Measurements from ENCODE around the gene CFAP299. TPM values are rescaled to one million over a fixed set of nuclear protein-coding genes. Genes with fewer than 3 reads are reported as not detected.

CFAP299 gene
- total RNA-seq, 6 experiments from 2014 or later: not detected

- WGBS (ENCODE audit: insufficient coverage, low coverage, low lambda C conversion rate, missing lambda C conversion rate): 52% methylated on average over 6 of the region's 6 CpGs
- intact Hi-C loops (cut with DNase I): no loop called here
- Histone ChIP-seq H3K27me3 (peaks cover 0 to 5% of the 10 kb centered on the region in 2 donors), H3K36me3 (no peaks in the 10 kb centered on the region), H3K4me3 (no peak overlapping the region), H3K4me1 (peaks cover 0 to 9% (median 0%) of the 10 kb centered on the region in 4 donors), H3K9me3 (no peaks in the 10 kb centered on the region), H3K27ac (no peak overlapping the region)
- DNase-seq (no peak), ATAC-seq (no peak)
- TF ChIP-seq POLR2A (IDR thresholded peaks at IDR 0.05) (no peak), CTCF (IDR thresholded peaks at IDR 0.05) (no peak)
Observed at GRCh38 chr4:80614319-80614718, 278.8 kb downstream of the CFAP299 start.

GRCh38 chr4:80615099-80615498 is 279.6 kb downstream of the CFAP299 start:
- 34% methylated on average over 2 of the region's 2 CpGs for WGBS (ENCODE audit: insufficient coverage, low coverage, low lambda C conversion rate, missing lambda C conversion rate)
- Histone ChIP-seq H3K4me3 (no peak overlapping the region), H3K36me3 (no peaks in the 10 kb centered on the region), H3K27me3 (peaks cover 0 to 9% of the 10 kb centered on the region in 2 donors), H3K4me1 (peaks cover 0 to 9% (median 0%) of the 10 kb centered on the region in 4 donors), H3K9me3 (no peaks in the 10 kb centered on the region), H3K27ac (no peak overlapping the region)
- ATAC-seq: peak; percentile 52 to 76 (median 68)
- intact Hi-C loops (cut with DNase I): no loop called here
- no peak for DNase-seq
- no peak for TF ChIP-seq POLR2A (IDR thresholded peaks at IDR 0.05)
- no peak for TF ChIP-seq CTCF (IDR thresholded peaks at IDR 0.05)

- intact Hi-C loops (cut with DNase I): no loop called here
- TF ChIP-seq CTCF (IDR thresholded peaks at IDR 0.05): peak; percentile 31 to 51 (median 40)
- TF ChIP-seq POLR2A (IDR thresholded peaks at IDR 0.05): no peak
Observed at GRCh38 chr4:80619070-80619674, 283.6 kb downstream of the CFAP299 start.

GRCh38 chr4:80631861-80632260 is 296.3 kb downstream of the CFAP299 start:
- ATAC-seq: no peak
- no peak for DNase-seq
- no peak overlapping the region for H3K27ac ChIP-seq
- no peak for TF ChIP-seq CTCF (IDR thresholded peaks at IDR 0.05)
- H3K27me3 ChIP-seq: no peaks in the 10 kb centered on the region
- H3K36me3 ChIP-seq: no peaks in the 10 kb centered on the region
- H3K4me1 ChIP-seq: no peaks in the 10 kb centered on the region
- intact Hi-C loops (cut with DNase I): no loop called here
- H3K9me3 ChIP-seq: no peaks in the 10 kb centered on the region
- H3K4me3 ChIP-seq: no peak overlapping the region
- 50% methylated on average over 1 of the region's 1 CpG for WGBS (ENCODE audit: insufficient coverage, low coverage, low lambda C conversion rate, missing lambda C conversion rate)

More at GRCh38 chr4:80619070-80619674, 283.6 kb downstream of the CFAP299 start:
- Histone ChIP-seq H3K27me3 (peaks cover 0 to 6% of the 10 kb centered on the region in 2 donors), H3K36me3 (no peaks in the 10 kb centered on the region), H3K4me1 (peaks cover 0 to 9% (median 0%) of the 10 kb centered on the region in 4 donors), H3K9me3 (no peaks in the 10 kb centered on the region), H3K27ac (no peak overlapping the region), H3K4me3 (no peak overlapping the region)
- 24% methylated on average over 1 of the region's 1 CpG for WGBS (ENCODE audit: insufficient coverage, low coverage, low lambda C conversion rate, missing lambda C conversion rate)
- ATAC-seq: no peak
- no peak for DNase-seq

Measured in right lobe of liver (tissue), 6 donors.